ENCODE results near the gene MTLN. TPM values are rescaled to one million over a fixed set of nuclear protein-coding genes. Genes with fewer than 3 reads are reported as not detected.
"Not testable (repeated sequence)": the region's sequence is repeated elsewhere in the genome, so short reads cannot be mapped to it uniquely, and the experiment has no call there.

Gene MTLN, protein sequence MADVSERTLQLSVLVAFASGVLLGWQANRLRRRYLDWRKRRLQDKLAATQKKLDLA
- 79.3 TPM for polyA plus RNA-seq (2012; ENCODE audit: insufficient read depth, insufficient read length, low read depth)

DNA sequence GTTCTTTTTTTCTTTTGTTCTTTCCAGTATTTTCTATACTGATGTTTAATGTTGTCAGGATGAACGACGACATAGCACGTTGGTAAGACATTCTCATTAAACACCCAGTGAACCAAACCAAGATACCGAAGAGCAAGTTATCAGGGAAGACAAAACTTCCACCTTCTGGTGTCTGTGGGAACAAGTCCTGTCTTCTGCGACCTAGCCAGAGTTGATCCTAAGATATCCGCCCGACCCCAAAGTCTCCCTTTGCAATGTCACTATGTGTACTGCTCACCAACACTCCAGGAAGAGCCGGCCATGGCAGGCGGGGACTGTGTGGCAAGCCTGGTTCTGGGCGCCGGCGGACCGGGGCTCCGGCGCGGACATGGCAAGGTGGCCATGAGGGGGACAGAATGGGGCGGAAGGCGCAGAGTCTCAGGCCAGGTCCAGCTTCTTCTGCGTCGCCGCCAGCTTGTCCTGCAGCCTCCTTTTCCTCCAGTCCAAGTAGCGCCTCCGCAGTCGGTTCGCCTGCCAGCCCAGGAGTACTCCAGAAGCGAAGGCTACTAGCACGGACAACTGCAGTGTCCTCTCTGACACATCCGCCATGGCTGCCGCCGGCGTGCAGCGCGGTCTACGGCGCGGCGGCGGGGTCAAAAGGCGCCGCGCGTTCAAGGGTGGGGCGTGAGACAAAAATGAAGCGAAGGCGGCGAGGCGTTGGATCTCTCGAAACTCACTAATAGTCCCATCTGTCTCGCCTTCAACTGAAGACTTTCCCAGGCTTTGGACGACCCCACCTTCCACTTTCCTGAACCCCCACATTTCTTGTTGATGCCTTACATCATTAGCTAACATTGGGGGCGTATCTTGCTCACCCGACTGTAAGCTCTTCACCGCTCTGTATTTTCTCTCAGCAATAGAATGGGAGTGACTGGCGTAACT lies at the start of gene MTLN:
MTLN (minus strand) TSS at position 610 of the 921 bp plus-strand sequence; CDS start at position 588, 22 bp downstream.
- peak; percentile 42 for DNase-seq
- H3K4me3 ChIP-seq (ENCODE audit: low read depth, low read length): peak within 1 kb of the TSS; percentile 78

DNA sequence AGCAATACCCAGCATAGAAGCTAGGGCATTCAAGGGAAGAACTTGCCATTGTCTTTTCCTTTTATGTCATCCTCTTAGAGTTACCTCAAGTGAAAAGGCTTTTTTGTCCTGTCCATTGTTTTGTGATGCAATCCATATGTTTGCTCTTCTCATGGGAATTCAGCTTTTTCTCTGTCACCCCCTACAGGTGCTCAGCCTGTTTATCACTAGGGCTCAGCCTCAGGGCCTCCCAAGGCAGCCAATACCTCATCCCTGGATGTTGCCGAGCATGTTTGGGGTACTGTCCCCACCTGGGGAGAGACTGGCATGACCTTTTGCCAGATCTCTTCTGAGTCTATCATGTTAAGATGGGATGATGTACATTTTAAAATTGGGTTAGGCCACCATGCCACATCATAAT lies 49.6 kb upstream of the MTLN start:
- not testable (repeated sequence) for H3K9me3 ChIP-seq; H3K4me1 ChIP-seq; DNase-seq; H3K4me3 ChIP-seq (ENCODE audit: low read depth, low read length); H3K27me3 ChIP-seq; H3K36me3 ChIP-seq

More for the DNA sequence above, at the start of gene MTLN:
- Histone ChIP-seq H3K4me1 (no peaks in the 10 kb centered on the region), H3K9me3 (no peaks in the 10 kb centered on the region), H3K36me3 (no peaks in the 10 kb centered on the region), H3K27me3 (no peaks in the 10 kb centered on the region)
- TF ChIP-seq, protein P1, sequence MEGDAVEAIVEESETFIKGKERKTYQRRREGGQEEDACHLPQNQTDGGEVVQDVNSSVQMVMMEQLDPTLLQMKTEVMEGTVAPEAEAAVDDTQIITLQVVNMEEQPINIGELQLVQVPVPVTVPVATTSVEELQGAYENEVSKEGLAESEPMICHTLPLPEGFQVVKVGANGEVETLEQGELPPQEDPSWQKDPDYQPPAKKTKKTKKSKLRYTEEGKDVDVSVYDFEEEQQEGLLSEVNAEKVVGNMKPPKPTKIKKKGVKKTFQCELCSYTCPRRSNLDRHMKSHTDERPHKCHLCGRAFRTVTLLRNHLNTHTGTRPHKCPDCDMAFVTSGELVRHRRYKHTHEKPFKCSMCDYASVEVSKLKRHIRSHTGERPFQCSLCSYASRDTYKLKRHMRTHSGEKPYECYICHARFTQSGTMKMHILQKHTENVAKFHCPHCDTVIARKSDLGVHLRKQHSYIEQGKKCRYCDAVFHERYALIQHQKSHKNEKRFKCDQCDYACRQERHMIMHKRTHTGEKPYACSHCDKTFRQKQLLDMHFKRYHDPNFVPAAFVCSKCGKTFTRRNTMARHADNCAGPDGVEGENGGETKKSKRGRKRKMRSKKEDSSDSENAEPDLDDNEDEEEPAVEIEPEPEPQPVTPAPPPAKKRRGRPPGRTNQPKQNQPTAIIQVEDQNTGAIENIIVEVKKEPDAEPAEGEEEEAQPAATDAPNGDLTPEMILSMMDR (IDR thresholded peaks at IDR 0.05; ENCODE audit: low read depth, low read length): no peak

DNA sequence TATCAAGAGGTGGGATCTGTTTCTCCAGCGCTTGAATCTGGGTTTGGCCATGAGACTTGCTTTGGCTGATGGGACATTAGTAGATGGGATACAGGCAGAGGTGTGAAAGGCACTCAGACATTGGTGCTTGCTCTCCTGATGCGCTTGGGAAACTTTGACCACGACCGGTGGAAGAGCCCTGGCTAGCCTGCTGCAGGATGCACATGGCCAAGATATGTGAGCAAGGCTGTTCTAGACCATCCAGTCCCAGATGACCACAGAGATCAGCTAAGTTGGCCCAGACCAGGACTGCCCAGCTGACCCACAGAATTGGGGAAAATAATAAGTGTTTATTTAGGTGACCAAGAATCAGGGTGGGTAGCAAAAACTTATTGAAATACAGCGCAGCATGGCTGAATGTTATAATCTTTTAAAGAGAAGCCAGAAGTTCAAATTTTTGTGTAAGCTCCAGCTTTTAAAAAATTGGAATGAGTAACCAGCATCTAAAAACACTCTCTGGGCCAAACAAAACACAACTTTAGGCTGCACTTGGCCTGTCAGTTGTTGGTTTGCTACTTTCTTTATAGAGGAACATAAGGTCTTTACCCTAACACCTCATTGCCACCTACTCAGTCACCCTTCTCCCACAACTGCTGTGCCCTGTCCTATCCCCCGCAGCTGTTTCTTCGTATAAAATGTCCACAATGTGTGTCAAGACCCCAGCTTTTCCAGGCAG lies 35.9 kb upstream of the MTLN start:
- not testable (repeated sequence) for H3K4me3 ChIP-seq (ENCODE audit: low read depth, low read length)

DNA sequence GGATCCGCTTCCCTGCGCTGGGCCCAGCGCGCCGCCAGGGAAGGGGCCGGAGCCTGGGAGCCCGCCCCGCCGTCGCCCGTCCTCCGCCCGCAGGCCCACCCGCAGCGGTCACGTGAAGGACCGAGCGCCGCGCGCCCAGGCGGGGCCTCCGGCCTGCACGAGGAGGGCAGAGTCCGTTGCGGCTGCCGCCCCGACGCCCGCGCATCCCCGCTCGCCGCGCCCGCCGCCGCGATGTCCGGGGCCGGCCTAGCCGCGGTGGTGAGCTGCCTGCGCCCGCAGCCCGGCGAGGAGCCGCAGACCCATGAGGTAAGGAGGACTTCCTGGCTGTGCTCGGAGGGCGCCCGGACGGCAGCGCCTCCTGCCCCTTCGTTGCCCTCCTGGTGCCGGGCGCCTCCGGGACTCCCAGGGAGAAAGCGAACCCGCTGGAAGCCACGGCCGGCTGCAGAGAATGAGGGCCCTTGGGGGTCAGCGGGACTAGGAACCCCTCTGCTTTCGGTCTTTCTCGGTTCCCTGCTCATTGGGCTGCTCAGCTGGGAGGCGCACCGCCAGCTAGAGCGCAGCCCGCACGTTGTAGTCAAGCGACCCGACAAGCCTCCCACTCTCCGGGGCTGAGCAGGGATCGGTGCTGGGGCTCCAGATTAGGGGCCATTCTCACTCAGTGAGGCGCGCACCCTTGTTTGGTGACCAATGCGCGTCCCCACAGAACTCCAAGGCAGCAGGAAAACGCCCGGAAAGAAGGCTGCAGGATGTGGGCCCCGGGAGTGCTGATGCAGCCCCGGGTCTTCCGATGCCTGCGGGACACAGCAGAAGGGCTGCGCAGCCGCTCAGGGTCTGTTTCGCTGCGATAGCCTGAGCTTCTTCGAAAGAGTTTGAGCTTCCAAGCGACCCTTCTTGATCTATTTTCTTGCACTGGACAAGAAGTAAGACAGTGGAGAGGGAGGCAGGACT lies 33.4 kb upstream of the MTLN start:
- not testable (repeated sequence) for H3K9me3 ChIP-seq; H3K4me1 ChIP-seq; H3K27me3 ChIP-seq; DNase-seq; H3K4me3 ChIP-seq (ENCODE audit: low read depth, low read length); H3K36me3 ChIP-seq

More for the DNA sequence above, 35.9 kb upstream of the MTLN start:
- not testable (repeated sequence) for H3K36me3 ChIP-seq, H3K9me3 ChIP-seq, H3K27me3 ChIP-seq, H3K4me1 ChIP-seq, DNase-seq

DNA sequence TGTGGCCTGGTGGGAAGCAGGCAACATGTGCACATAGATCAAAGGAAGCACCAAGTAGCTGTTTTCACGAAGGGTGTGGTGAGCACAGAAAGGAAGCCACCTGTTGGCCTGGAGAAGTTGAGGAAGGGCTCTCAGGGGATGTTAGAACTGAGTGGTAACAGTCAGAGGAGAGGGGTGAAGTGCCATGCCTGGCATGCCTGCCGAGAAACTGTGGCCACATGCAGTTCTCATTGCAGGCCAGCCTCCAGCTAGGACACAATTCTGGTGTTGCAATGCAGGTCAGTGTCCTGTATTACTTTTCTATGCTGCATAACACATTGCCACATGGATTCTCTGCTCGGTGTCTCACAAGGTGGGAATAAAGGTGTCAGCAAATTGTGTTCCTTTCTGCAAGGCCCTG lies 30.9 kb upstream of the MTLN start:
- not testable (repeated sequence) for H3K36me3 ChIP-seq; H3K4me1 ChIP-seq; DNase-seq; H3K9me3 ChIP-seq; H3K4me3 ChIP-seq (ENCODE audit: low read depth, low read length); H3K27me3 ChIP-seq

DNA sequence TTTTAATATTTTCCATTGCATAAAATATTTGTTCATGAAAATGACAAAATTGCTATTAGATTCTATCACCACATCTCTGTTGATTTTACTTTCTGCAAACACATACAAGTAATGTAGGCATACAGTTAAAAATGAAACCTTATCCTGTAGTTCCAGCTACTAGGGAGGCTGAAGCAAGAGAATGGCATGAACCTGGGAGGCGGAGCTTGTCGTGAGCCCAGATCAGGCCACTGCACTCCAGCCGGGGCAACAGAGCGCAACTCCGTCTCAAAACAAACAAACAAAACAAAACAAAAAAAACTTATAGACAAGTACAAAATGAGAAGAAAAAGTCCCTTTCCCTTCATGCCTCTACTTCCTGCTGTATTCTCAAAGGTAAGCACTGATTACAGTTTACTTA lies 22.2 kb upstream of the MTLN start:
- DNase-seq; H3K4me3 ChIP-seq (ENCODE audit: low read depth, low read length); H3K4me1 ChIP-seq; H3K36me3 ChIP-seq; H3K27me3 ChIP-seq; H3K9me3 ChIP-seq: not testable (repeated sequence)

DNA sequence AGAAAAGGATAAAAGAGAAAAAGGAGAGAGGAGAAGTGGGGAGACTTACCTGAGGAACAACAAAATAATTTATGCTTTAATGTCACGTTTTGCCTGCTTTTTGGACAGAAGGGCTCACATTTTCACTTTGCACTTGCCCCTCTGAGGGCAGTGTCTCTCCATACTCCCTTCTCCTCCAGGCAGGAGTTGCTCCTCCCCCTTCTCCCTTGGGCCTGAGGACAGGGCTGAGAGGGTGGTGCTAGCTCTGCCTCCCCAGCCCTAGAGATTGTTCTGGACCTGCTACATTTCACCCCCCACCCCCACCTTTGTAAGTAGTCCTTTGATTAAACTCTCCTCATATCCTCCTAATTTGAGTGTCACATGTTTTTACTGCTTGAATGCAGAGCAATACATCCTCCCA lies 17.5 kb upstream of the MTLN start:
- not testable (repeated sequence) for H3K4me1 ChIP-seq; H3K4me3 ChIP-seq (ENCODE audit: low read depth, low read length); H3K9me3 ChIP-seq; DNase-seq; H3K36me3 ChIP-seq; H3K27me3 ChIP-seq

DNA sequence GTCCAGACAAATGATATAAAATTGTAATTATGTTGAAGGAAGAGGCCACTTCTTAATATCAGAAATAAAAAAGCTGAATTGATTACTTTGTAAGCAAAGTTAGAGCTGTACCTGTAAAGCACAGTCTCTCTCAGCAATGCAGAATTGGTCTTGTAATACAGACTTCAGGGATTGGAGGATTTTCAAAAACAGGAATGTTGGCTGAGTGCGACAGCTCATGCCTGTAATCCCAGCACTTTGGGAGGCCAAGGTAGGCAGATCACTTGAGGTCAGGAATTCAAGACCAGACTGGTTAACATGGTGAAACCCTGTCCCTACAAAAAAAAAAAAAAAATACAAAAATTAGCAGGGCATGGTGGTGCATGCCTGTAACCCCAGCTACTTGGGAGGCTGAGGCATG lies 10.3 kb upstream of the MTLN start:
- not testable (repeated sequence) for DNase-seq; H3K27me3 ChIP-seq; H3K36me3 ChIP-seq; H3K4me1 ChIP-seq; H3K4me3 ChIP-seq (ENCODE audit: low read depth, low read length); H3K9me3 ChIP-seq

DNA sequence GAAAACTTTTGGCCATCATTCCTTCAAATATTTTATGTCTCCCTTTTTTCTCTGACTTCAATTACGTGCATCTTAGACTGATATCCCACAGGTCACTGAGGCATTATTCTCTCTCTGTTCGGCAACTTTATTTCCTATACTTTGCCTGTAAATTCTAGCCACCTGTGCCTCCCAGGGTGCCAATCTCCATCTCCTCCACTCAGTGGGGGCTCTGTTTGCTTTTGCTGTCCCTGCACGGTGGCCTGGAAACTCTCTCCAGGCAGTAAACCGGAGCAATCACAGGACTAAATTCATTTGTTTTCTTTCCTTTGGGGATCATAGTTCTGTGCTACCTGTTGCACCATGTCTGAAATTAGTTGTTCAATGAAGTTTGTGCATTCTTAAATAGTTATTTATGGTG lies 9.6 kb upstream of the MTLN start:
- Histone ChIP-seq H3K36me3 (no peaks in the 10 kb centered on the region), H3K27me3 (no peaks in the 10 kb centered on the region), H3K9me3 (no peaks in the 10 kb centered on the region), H3K4me1 (no peaks in the 10 kb centered on the region), H3K4me3 (ENCODE audit: low read depth, low read length) (no peak overlapping the region)
- TF ChIP-seq, protein P1 (IDR thresholded peaks at IDR 0.05; ENCODE audit: low read depth, low read length): no peak
- DNase-seq: no peak
